HCT116 (cell line): ENCODE results near the gene ECEL1. TPM values are rescaled to one million over a fixed set of nuclear protein-coding genes. Genes with fewer than 3 reads are reported as not detected.

Experiments
- ATAC-seq: fragments of 200-7000 bp; cut with Tn5 transposase; 2 replicates; pipeline ENCODE4 v1.9.1; 2020; ENCODE audit warnings: mild to moderate bottlenecking, moderate library complexity
- BruUV-seq: library from RNA; stranded (reverse); fragments of 400-500 nt; replicated peaks from 2 replicates; lab custom pipeline; 2021; lab: Mats Ljungman, UMichigan
- CTCF ChIA-PET: fragments of 300-600 bp; sonication (Branson Sonifier 250); formaldehyde crosslinking; loops from one replicate; lab custom pipeline; 2021; ENCODE audit warnings: antibody characterized with exemption; lab: Charles Lee
- POLR2A ChIA-PET: fragments of 300-600, 350-600 bp; sonication (Branson Sonifier 250); formaldehyde crosslinking; loops from one replicate; lab custom pipeline; 2021; ENCODE audit warnings: antibody characterized with exemption; lab: Charles Lee
- RAD21 ChIA-PET, 2 experiments: fragments of 300-600 bp; sonication (Branson Sonifier 250); formaldehyde crosslinking; loops; one replicate each; lab custom pipeline; 2023; ENCODE audit warnings: low total read pairs in 2 of 2; ENCODE audit not compliant: uncharacterized antibody in 2 of 2, unreplicated experiment in 2 of 2, low non-redundant PET in 1 of 2; lab: Charles Lee
- DNase-seq: peaks from one replicate; pipeline ENCODE4 v3.0.0-alpha.2; 2010; ENCODE audit warnings: low read depth, low spot score
- H2AFZ ChIP-seq: fragments of 200-600 bp; shearing (Covaris generic), sonication (generic); 2 replicates; pipeline ENCODE4 v1.6.1; 2017; ENCODE audit warnings: low read depth, mixed run types, mixed read lengths, antibody characterized with exemption, low read length; ENCODE audit not compliant: poor library complexity, severe bottlenecking
- H3K27ac ChIP-seq: 2 replicates; pipeline ENCODE4 v1.5.1; 2012; ENCODE audit warnings: low read depth, low read length
- H3K27me3 ChIP-seq: fragments of 200-600 bp; sonication (generic); 2 replicates; pipeline ENCODE4 v1.6.1; 2016; ENCODE audit warnings: mixed run types, low read length, mixed read lengths; ENCODE audit not compliant: insufficient read depth
- H3K36me3 ChIP-seq, 2 experiments: fragments of 200-500 bp in 1 of 2; fragments of 200-600 bp in 1 of 2; sonication (Bioruptor generic) in 1 of 2; sonication (generic) in 1 of 2; 2 replicates each; pipeline versions ENCODE4 v1.5.1 to v1.6.1; 2014 to 2016; ENCODE audit warnings: low read length in 2 of 2, inconsistent platforms in 1 of 2, mixed read lengths in 1 of 2, mixed run types in 1 of 2; ENCODE audit not compliant: insufficient read depth in 2 of 2, control insufficient read depth in 1 of 2
- H3K4me1 ChIP-seq, 2 experiments: fragments of 200-600 bp in 1 of 2; sonication (generic) in 1 of 2; 2 replicates each; pipeline versions ENCODE4 v1.5.1 to v1.6.1; 2012 to 2017; ENCODE audit warnings: low read length in 2 of 2, inconsistent platforms in 1 of 2, mild to moderate bottlenecking in 1 of 2, mixed read lengths in 1 of 2, mixed run types in 1 of 2, moderate library complexity in 1 of 2; ENCODE audit not compliant: insufficient read depth in 2 of 2, control insufficient read depth in 1 of 2
- H3K4me2 ChIP-seq: fragments of 200-600 bp; sonication (generic); 2 replicates; pipeline ENCODE4 v1.6.1; 2017; ENCODE audit warnings: mixed run types, low read length, mixed read lengths
- H3K4me3 ChIP-seq, 2 experiments: fragments of 200-600 bp in 1 of 2; sonication (generic) in 1 of 2; replicated peaks in 1 of 2; 2 replicates each; pipeline ENCODE4 v1.5.1; 2011 to 2016; ENCODE audit warnings: low read length in 2 of 2, control low read depth in 1 of 2, low read depth in 1 of 2, mild to moderate bottlenecking in 1 of 2, mixed read lengths in 1 of 2, mixed run types in 1 of 2
- H3K79me2 ChIP-seq: fragments of 200-600 bp; sonication (generic); 2 replicates; pipeline ENCODE4 v1.6.1; 2017; ENCODE audit warnings: mild to moderate bottlenecking, mixed run types, low read length, moderate library complexity, mixed read lengths; ENCODE audit not compliant: insufficient read depth
- H3K9ac ChIP-seq: fragments of 200-600 bp; sonication (generic); 2 replicates; pipeline ENCODE4 v1.6.1; 2016; ENCODE audit warnings: low read length, mixed read lengths
- H3K9me2 ChIP-seq: fragments of 200-600 bp; sonication (generic), shearing (Covaris generic); 2 replicates; pipeline ENCODE4 v1.6.1; 2017; ENCODE audit warnings: mixed run types, mild to moderate bottlenecking, moderate library complexity; ENCODE audit not compliant: insufficient read depth
- H3K9me3 ChIP-seq, 2 experiments: fragments of 200-500 bp in 1 of 2; fragments of 200-600 bp in 1 of 2; sonication (Bioruptor generic) in 1 of 2; sonication (generic) in 1 of 2; 2 replicates each; pipeline ENCODE4 v1.6.1; 2014 to 2017; ENCODE audit warnings: low read length in 2 of 2, mixed read lengths in 2 of 2, inconsistent platforms in 1 of 2, low read depth in 1 of 2, mild to moderate bottlenecking in 1 of 2, mixed run types in 1 of 2, moderate library complexity in 1 of 2; ENCODE audit not compliant: control insufficient read depth in 1 of 2, insufficient read depth in 1 of 2
- H4K20me1 ChIP-seq: fragments of 200-600 bp; sonication (generic), shearing (Covaris generic); 2 replicates; pipeline ENCODE4 v1.6.1; 2017; ENCODE audit warnings: mixed run types, mild to moderate bottlenecking, moderate library complexity; ENCODE audit not compliant: insufficient read depth
- CBX3 ChIP-seq: IDR thresholded peaks from 2 replicates; pipeline ENCODE4 v1.6.1; 2012; ENCODE audit warnings: low read depth
- CEBPB ChIP-seq: IDR thresholded peaks from 2 replicates; pipeline ENCODE4 v1.6.1; 2012; ENCODE audit warnings: low read depth
- FOSL1 ChIP-seq: IDR thresholded peaks from 2 replicates; pipeline ENCODE4 v1.6.1; 2012; ENCODE audit warnings: low read depth
- JUND ChIP-seq: IDR thresholded peaks from 2 replicates; pipeline ENCODE4 v1.6.1; 2012
- POLR2AphosphoS5 ChIP-seq: IDR thresholded peaks from 2 replicates; pipeline ENCODE4 v1.6.1; 2011; ENCODE audit warnings: mild to moderate bottlenecking, low read depth, low read length, moderate library complexity
- RAD21 ChIP-seq: IDR thresholded peaks from 2 replicates; pipeline ENCODE4 v1.6.1; 2012; ENCODE audit warnings: low read depth, mild to moderate bottlenecking
- SIN3A ChIP-seq: IDR thresholded peaks from 2 replicates; pipeline ENCODE4 v1.6.1; 2012; ENCODE audit warnings: low read depth
- SP1 ChIP-seq: IDR thresholded peaks from 2 replicates; pipeline ENCODE4 v1.6.1; 2012; ENCODE audit warnings: low read depth
- SRF ChIP-seq: IDR thresholded peaks from 2 replicates; pipeline ENCODE4 v1.6.1; 2012; ENCODE audit warnings: low read depth
- TCF7L2 ChIP-seq: IDR thresholded peaks from 2 replicates; pipeline ENCODE4 v1.7.0; 2011; ENCODE audit warnings: borderline replicate concordance, inconsistent platforms; ENCODE audit not compliant: insufficient read depth, insufficient read length; ENCODE audit errors: extremely low read depth
- ZFX ChIP-seq: fragments of 450-650 bp; IDR thresholded peaks from 2 replicates; pipeline ENCODE4 v1.6.1; 2017
- ZNF274 ChIP-seq: fragments of 200-500 bp; sonication (Bioruptor generic); IDR thresholded peaks from 2 replicates; pipeline ENCODE4 v1.6.1; 2014; ENCODE audit warnings: mild to moderate bottlenecking, low read depth, low read length, inconsistent platforms
- intact Hi-C: fragments of 100-400 bp; cut with micrococcal nuclease; formaldehyde crosslinking; loops from 2 replicates; pipeline ENCODE4 v1.10.0; 2022
- total RNA-seq: library from RNA; stranded (reverse); gene quantifications from one replicate; pipeline ENCODE4 v1.2.1, GENCODE V29; 2021; ENCODE audit not compliant: unreplicated experiment
- TF ChIP-seq, protein P1 (sequence below): IDR thresholded peaks from 2 replicates; pipeline ENCODE4 v1.6.1; 2012
- TF ChIP-seq, protein P2 (sequence below), 3 experiments: fragments of 200-600 bp in 1 of 3; sonication (generic) in 1 of 3; IDR thresholded peaks in 2 of 3; conservative IDR thresholded peaks in 1 of 3; 2 replicates each; pipeline ENCODE4 v1.5.1; 2012 to 2017; ENCODE audit warnings: low read depth in 2 of 3, low read length in 2 of 3, antibody characterized with exemption in 1 of 3, borderline replicate concordance in 1 of 3, control low read depth in 1 of 3, mild to moderate bottlenecking in 1 of 3, mixed read lengths in 1 of 3, mixed run types in 1 of 3, moderate library complexity in 1 of 3; ENCODE audit not compliant: insufficient read depth in 1 of 3
- TF ChIP-seq, protein P3 (sequence below): IDR thresholded peaks from 2 replicates; pipeline ENCODE4 v1.6.1; 2012

ECEL1 gene
- total RNA-seq, 1 experiment from 2014 or later: not detected

DNA sequence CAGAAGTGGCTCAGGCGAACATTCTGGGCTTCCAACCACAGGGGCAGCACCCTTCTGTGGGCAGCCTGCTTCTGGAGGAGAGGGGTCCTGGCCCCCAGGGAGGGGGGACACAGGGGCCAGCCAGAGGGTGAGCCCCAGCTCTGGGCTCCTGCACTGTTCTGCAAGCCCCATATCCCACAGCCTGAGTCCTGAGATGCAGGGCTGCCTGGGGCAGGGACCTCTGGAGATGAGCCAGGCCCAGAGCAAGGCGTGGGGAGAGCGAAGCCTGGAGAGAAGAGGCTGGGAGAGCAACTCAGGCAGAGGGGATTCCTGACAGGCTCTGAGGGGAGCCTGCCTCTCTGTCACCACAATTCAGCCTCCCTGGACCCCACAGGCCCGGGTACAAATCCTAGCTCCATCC, 19.1 kb upstream of the ECEL1 start:
- intact Hi-C loops: no loop called here
- Histone ChIP-seq H3K4me3 (no peak overlapping the region), H3K4me2 (no peak overlapping the region), H3K9ac (no peak overlapping the region), H3K4me1 (no peaks in the 10 kb centered on the region), H4K20me1 (no peaks in the 10 kb centered on the region), H3K79me2 (no peaks in the 10 kb centered on the region), H2AFZ (no peak overlapping the region), H3K36me3 (no peaks in the 10 kb centered on the region), H3K9me2 (no peaks in the 10 kb centered on the region), H3K27ac (no peak overlapping the region), H3K27me3 (no peaks in the 10 kb centered on the region), H3K9me3 (no peaks in the 10 kb centered on the region)
- no TSS peak for BruUV-seq
- no peak for TF ChIP-seq CEBPB
- TF ChIP-seq TCF7L2: no peak
- TF ChIP-seq, protein P1, sequence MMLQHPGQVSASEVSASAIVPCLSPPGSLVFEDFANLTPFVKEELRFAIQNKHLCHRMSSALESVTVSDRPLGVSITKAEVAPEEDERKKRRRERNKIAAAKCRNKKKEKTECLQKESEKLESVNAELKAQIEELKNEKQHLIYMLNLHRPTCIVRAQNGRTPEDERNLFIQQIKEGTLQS: no peak
- TF ChIP-seq, protein P2, sequence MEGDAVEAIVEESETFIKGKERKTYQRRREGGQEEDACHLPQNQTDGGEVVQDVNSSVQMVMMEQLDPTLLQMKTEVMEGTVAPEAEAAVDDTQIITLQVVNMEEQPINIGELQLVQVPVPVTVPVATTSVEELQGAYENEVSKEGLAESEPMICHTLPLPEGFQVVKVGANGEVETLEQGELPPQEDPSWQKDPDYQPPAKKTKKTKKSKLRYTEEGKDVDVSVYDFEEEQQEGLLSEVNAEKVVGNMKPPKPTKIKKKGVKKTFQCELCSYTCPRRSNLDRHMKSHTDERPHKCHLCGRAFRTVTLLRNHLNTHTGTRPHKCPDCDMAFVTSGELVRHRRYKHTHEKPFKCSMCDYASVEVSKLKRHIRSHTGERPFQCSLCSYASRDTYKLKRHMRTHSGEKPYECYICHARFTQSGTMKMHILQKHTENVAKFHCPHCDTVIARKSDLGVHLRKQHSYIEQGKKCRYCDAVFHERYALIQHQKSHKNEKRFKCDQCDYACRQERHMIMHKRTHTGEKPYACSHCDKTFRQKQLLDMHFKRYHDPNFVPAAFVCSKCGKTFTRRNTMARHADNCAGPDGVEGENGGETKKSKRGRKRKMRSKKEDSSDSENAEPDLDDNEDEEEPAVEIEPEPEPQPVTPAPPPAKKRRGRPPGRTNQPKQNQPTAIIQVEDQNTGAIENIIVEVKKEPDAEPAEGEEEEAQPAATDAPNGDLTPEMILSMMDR (IDR thresholded peaks at IDR 0.05 in 2 of 3, conservative IDR thresholded peaks at IDR 0.05 in 1 of 3; ENCODE audit: borderline replicate concordance in 1 of 3, insufficient read depth in 1 of 3, low read depth in 2 of 3, low read length in 2 of 3): no peak
- no peak for TF ChIP-seq SRF
- TF ChIP-seq RAD21: no peak
- no peak for TF ChIP-seq POLR2AphosphoS5
- CTCF ChIA-PET: no interaction called here
- ATAC-seq (no peak), DNase-seq (no peak)
- POLR2A ChIA-PET: no interaction called here
- RAD21 ChIA-PET: no interaction called here

DNA sequence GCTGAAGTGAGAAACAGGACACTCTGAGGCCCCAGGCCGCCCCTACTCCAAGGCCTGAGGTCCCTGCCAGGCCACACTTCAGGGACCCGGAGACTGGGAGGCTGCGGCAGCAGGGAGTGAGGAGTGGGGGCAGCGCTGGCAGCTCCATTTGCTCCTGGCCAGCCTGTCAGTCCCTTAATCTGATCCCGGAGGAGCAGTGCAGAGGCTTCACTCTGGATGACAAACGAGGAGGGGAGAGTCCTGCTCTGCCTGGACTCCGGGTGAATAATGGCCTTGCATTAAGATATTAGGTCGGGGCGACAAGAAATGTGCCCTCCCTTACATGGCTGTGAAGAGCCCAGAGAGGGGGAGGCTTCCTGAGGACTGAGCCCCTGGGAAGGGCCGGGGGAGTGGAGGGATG, 18.2 kb upstream of the ECEL1 start:
- no peaks in the 10 kb centered on the region for H3K9me3 ChIP-seq
- no peak overlapping the region for H3K4me2 ChIP-seq
- no peak for ATAC-seq
- no peak overlapping the region for H2AFZ ChIP-seq
- H3K9ac ChIP-seq: no peak overlapping the region
- no peak overlapping the region for H3K4me3 ChIP-seq
- H3K36me3 ChIP-seq: no peaks in the 10 kb centered on the region
- H3K79me2 ChIP-seq: no peaks in the 10 kb centered on the region
- H3K4me1 ChIP-seq: no peaks in the 10 kb centered on the region
- H3K27me3 ChIP-seq: no peaks in the 10 kb centered on the region
- no peak for TF ChIP-seq ZFX
- TF ChIP-seq RAD21: no peak
- TF ChIP-seq, protein P3, sequence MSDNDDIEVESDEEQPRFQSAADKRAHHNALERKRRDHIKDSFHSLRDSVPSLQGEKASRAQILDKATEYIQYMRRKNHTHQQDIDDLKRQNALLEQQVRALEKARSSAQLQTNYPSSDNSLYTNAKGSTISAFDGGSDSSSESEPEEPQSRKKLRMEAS: no peak
- no peak for TF ChIP-seq FOSL1
- no peak for TF ChIP-seq SRF
- TF ChIP-seq SIN3A: no peak
- TF ChIP-seq SP1: no peak
- no peak for TF ChIP-seq ZNF274
- TF ChIP-seq JUND: no peak
- no peak for TF ChIP-seq CBX3
- ChIA-PET RAD21 (no interaction called here), CTCF (no interaction called here), POLR2A (no interaction called here)
- intact Hi-C loops: no loop called here
- H3K9me2 ChIP-seq: no peaks in the 10 kb centered on the region
- no peak overlapping the region for H3K27ac ChIP-seq
- H4K20me1 ChIP-seq: no peaks in the 10 kb centered on the region
- BruUV-seq: no TSS peak
- DNase-seq: no peak
